LNCAP (cell line): ENCODE results near the gene HOXA5.
A peak's percentile ranks its signal among the peaks of the same experiment; 100 is the strongest.

Experiments used
- CTCF ChIP-seq: fragments of 450-650 bp; IDR thresholded peaks from 2 replicates; pipeline ENCODE4 v1.5.1; 2017; ENCODE audit warnings: mild to moderate bottlenecking

HOXA5 gene

GRCh38 chr7:27164367-27165088, 21.0 kb upstream of the HOXA5 start:
- TF ChIP-seq CTCF = no peak

GRCh38 chr7:27164045-27164366, 20.5 kb upstream of the HOXA5 start:
- TF ChIP-seq CTCF = no peak

GRCh38 chr7:27163288-27164044, 20.0 kb upstream of the HOXA5 start:
- no peak for TF ChIP-seq CTCF

GRCh38 chr7:27162561-27163287, 19.2 kb upstream of the HOXA5 start:
- TF ChIP-seq CTCF = no peak

DNA sequence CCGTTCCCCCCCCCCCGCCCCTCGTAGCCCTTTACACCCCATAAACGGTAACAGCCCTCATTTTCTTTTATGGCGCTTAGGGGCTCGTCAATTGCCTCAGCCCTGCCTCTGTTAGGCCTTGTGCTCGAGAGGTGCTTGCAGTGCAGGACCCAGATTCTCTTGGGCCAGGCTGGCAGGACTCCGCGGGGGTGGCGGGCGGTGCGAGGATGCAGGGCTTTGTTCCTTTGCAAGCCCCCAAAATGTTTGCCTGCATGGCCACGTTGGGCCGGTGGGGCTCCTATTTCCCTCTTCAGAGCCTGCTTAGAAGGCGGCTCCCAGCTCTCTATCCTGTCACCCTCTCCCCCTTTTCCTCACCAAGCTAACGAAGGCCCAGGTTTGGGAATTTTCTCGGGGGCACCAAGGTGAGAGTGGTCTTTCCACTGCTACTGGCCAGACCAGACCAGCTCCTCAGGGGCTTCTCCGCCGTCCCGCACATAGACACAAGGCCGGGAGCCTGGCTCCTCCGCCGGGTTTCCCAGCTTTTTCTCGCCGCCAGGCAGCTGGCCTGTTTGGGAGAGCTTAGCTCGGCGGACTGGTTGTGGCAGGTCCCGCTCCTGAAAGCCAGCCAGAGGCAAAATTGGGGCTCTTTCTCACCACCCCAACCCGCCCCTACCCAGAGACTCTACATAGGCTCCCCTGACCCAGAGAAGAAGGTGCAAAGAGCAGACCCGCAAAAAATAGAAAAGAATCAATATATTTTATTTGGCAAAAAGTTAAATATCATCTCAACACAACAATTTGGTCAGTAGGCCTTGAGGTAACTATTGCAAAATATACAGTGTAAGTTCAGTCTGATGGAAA, 18.5 kb upstream of the HOXA5 start:
- TF ChIP-seq CTCF = no peak

DNA sequence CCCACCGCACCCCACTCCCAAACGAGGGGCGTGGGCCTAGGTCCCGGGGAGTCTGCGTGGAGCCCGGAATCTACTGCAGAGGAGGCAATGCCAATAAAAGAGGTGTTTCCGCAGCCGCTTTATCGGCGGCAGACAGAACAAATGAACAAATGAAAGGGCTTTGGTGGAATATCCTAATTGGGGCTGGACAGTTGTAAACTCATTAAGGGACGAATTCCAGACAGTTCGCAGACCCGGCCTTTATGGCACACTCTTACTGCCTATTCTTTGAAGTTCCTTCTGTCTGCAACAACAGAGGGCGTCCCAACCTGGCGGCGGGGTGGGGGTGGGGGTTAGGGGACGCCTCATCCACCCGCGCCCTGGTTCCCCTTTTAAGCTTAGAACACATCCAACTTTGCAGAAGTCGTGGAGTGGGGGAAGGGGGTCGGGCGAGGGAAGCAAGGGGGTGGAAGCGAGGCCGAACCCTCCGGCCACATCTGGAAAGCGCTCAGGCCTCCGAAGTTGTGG, 17.8 kb upstream of the HOXA5 start:
- TF ChIP-seq CTCF = peak; percentile 29; the same call in 1 of the 2 replicates
